ENCODE results near the gene FLNC.

FLNC gene

GRCh38 chr7:128863433-128863989, 33.3 kb downstream of the FLNC start:
- peak overlapping the region; percentile 90 for H3K4me3 ChIP-seq (ENCODE audit: low read length)
- no peak for TF ChIP-seq ZNF274 (IDR thresholded peaks at IDR 0.05; ENCODE audit: low read depth, low read length)

GRCh38 chr7:128865303-128865702, 35.1 kb downstream of the FLNC start:
- TF ChIP-seq ZNF274 (IDR thresholded peaks at IDR 0.05; ENCODE audit: low read depth, low read length): no peak
- no peak overlapping the region for H3K4me3 ChIP-seq (ENCODE audit: low read length)

- no peak overlapping the region for H3K4me3 ChIP-seq (ENCODE audit: low read length)
- TF ChIP-seq ZNF274 (IDR thresholded peaks at IDR 0.05; ENCODE audit: low read depth, low read length): no peak
Observed at GRCh38 chr7:128865996-128866877, 36.0 kb downstream of the FLNC start.

GRCh38 chr7:128867241-128867640, 37.0 kb downstream of the FLNC start:
- TF ChIP-seq ZNF274 (IDR thresholded peaks at IDR 0.05; ENCODE audit: low read depth, low read length): no peak
- H3K4me3 ChIP-seq (ENCODE audit: low read length): no peak overlapping the region

GRCh38 chr7:128867842-128868623, 37.8 kb downstream of the FLNC start:
- TF ChIP-seq ZNF274 (IDR thresholded peaks at IDR 0.05; ENCODE audit: low read depth, low read length): no peak
- H3K4me3 ChIP-seq (ENCODE audit: low read length): no peak overlapping the region

GRCh38 chr7:128868624-128869137, 38.5 kb downstream of the FLNC start:
- H3K4me3 ChIP-seq (ENCODE audit: low read length): no peak overlapping the region; the same call in 1 of the 2 replicates
- TF ChIP-seq ZNF274 (IDR thresholded peaks at IDR 0.05; ENCODE audit: low read depth, low read length): no peak

- no peak for TF ChIP-seq ZNF274 (IDR thresholded peaks at IDR 0.05; ENCODE audit: low read depth, low read length)
- H3K4me3 ChIP-seq (ENCODE audit: low read length): peak overlapping the region; percentile 40; the same call in 1 of the 2 replicates
Observed at GRCh38 chr7:128869138-128869943, 39.1 kb downstream of the FLNC start.

GRCh38 chr7:128869944-128870285, 39.7 kb downstream of the FLNC start:
- peak overlapping the region; percentile 40; the same call in 1 of the 2 replicates for H3K4me3 ChIP-seq (ENCODE audit: low read length)
- TF ChIP-seq ZNF274 (IDR thresholded peaks at IDR 0.05; ENCODE audit: low read depth, low read length): no peak

GRCh38 chr7:128871050-128871449, 40.8 kb downstream of the FLNC start:
- H3K4me3 ChIP-seq (ENCODE audit: low read length): no peak overlapping the region
- TF ChIP-seq ZNF274 (IDR thresholded peaks at IDR 0.05; ENCODE audit: low read depth, low read length): no peak

- TF ChIP-seq ZNF274 (IDR thresholded peaks at IDR 0.05; ENCODE audit: low read depth, low read length): no peak
Observed at GRCh38 chr7:128872394-128872824, 42.2 kb downstream of the FLNC start.

GRCh38 chr7:128873234-128873633, 43.0 kb downstream of the FLNC start:
- TF ChIP-seq ZNF274 (IDR thresholded peaks at IDR 0.05; ENCODE audit: low read depth, low read length): no peak
- no peak overlapping the region for H3K4me3 ChIP-seq (ENCODE audit: low read length)

More at GRCh38 chr7:128872394-128872824, 42.2 kb downstream of the FLNC start:
- no peak overlapping the region for H3K4me3 ChIP-seq (ENCODE audit: low read length)

GRCh38 chr7:128874140-128875031, 44.2 kb downstream of the FLNC start:
- TF ChIP-seq ZNF274 (IDR thresholded peaks at IDR 0.05; ENCODE audit: low read depth, low read length): no peak
- no peak overlapping the region for H3K4me3 ChIP-seq (ENCODE audit: low read length)

Measured in GM08714 (cell line).